ENCODE data around the gene ATXN1. TPM values are rescaled to one million over a fixed set of nuclear protein-coding genes. Genes with fewer than 3 reads are reported as not detected.
"Not testable (repeated sequence)": the region's sequence is repeated elsewhere in the genome, so short reads cannot be mapped to it uniquely, and the experiment has no call there.

The ATXN1 gene
- total RNA-seq, 1 donor from 2014 or later: 63.7 TPM

DNA sequence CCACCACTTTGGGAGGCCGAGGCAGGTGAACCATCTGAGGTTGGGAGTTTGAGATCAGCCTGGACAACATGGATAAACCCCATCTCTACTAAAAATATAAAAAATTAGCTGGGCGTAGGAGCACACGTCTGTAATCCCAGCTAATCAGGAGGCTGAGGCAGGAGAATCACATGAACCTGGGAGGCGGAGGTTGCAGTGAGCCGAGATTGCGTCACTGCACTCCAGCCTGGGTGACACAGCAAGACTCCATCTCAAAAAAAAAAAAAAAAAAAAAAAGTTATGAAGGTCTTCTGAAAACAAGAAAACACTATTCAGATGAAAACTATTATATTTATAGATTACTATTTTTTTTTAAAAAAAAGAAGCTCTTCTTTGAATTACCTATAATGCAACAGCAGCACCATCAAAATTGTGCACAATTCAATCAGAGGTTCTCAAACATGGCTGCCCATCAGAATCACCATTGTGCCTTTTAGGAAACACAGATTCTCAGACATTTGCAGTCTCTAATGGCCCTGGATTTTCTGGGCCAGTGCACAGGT, 370.3 kb downstream of the ATXN1 start:
- not testable (repeated sequence) for DNase-seq (ENCODE audit: low spot score)

- DNase-seq (ENCODE audit: low spot score): no peak
Measured at GRCh38 chr6:16389642-16390041, 371.6 kb downstream of the ATXN1 start.

- no peak for DNase-seq (ENCODE audit: low spot score)
Measured at GRCh38 chr6:16388488-16388887, 372.8 kb downstream of the ATXN1 start.

- DNase-seq (ENCODE audit: low spot score): no peak
Measured at GRCh38 chr6:16386057-16386456, 375.2 kb downstream of the ATXN1 start.

- no peak for DNase-seq (ENCODE audit: low spot score)
Measured at GRCh38 chr6:16383607-16384206, 377.6 kb downstream of the ATXN1 start.

DNA sequence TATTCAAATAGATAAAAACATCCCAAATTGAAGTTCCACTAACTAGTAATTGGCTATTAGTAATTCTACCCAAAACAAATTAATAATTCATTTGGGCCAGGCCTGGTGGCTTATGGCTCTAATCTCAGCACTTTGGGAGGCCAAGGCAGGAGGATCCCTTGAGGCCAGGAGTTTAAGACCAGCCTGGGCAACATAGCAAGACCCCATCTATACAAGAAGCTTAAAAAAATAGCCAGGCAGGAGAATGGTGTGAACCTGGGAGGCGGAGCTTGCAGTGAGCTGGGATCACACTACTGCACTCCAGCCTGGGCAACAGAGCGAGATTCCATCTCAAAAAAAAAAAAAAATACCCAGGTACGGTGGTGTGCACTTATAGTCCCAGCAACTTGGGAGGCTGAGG, 379.3 kb downstream of the ATXN1 start:
- not testable (repeated sequence) for DNase-seq (ENCODE audit: low spot score)

- no peak for DNase-seq (ENCODE audit: low spot score)
Measured at GRCh38 chr6:16380220-16380809, 380.9 kb downstream of the ATXN1 start.

DNA sequence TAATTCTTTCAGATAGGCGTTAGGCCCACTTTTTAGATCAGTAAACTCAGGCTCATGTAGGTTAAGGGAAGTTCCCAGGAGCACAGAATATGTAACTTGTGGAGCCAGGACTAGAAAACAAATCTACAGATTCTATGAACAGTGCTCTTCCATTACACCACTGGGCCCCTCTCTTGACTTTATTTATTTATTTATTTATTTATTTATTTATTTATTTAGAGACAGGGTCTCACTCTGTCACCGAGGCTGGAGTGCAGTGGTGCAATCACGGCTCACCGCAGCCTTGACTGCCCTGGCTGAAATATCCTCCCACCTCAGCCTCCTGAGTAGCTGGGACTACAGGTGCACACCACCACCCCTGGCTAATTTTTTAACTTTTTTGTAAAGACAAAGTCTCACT, 382.9 kb downstream of the ATXN1 start:
- DNase-seq (ENCODE audit: low spot score): not testable (repeated sequence)

GRCh38 chr6:16377470-16377869, 383.8 kb downstream of the ATXN1 start:
- DNase-seq (ENCODE audit: low spot score): no peak

GRCh38 chr6:16375843-16376242, 385.4 kb downstream of the ATXN1 start:
- no peak for DNase-seq (ENCODE audit: low spot score)

DNA sequence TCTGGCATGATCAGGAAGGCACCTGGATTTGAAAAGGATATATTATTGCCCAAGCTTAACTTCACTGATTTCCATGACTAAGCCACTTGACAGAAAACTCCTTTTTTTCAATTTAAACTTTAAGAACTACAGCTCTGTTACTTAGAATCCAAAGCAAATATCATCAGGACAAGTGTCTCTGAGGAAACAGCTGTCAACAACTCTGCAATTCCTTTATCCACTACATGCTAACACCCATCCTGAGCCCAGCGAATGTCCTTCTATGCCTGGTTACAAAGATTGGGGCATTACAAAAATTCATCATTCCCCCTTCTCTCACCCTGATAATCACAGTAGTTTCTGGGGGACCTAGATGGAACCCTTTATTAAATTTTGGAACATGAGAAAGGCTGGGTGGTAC, 386.1 kb downstream of the ATXN1 start:
- no peak for DNase-seq (ENCODE audit: low spot score)

- DNase-seq (ENCODE audit: low spot score): no peak
Measured at GRCh38 chr6:16374461-16375200, 386.6 kb downstream of the ATXN1 start.

- DNase-seq (ENCODE audit: low spot score): no peak
Measured at GRCh38 chr6:16374016-16374415, 387.2 kb downstream of the ATXN1 start.

DNA sequence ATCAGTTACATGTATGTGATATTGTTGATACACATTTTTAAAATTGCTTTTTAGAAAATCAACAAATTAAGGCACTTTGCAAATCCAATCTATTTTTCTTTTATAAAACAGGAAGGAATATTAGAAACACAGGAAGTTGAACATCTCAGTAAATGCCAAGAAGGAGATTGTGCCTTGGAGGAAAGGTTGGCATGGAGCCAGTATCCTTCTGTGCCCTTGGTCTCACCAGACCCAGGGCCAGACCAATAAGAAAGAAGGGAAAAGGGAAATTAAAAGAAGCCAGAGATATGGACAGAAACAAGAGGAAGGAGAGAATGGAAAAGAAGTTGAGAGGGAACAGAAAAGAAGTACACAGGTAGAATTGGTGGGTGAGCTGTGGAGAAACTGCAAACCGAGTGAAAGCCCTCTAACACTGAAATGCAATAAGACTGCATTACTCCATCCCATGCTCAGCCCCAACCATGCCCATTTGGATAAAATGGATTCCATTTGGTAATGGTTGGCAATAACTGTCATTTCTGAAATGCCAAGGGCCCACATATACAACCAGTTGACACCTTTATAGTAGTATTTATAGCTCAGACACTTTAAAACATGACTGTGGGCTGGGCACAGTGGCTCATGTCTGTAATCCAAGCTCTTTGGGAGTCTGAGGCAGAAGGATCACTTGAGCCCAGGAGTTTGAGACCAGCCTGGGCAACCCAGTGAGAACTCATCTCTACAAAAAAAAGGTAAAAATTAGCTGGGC, 389.1 kb downstream of the ATXN1 start:
- no peak for DNase-seq (ENCODE audit: low spot score)

- DNase-seq (ENCODE audit: low spot score): no peak
Measured at GRCh38 chr6:16371401-16371800, 389.9 kb downstream of the ATXN1 start.

DNA sequence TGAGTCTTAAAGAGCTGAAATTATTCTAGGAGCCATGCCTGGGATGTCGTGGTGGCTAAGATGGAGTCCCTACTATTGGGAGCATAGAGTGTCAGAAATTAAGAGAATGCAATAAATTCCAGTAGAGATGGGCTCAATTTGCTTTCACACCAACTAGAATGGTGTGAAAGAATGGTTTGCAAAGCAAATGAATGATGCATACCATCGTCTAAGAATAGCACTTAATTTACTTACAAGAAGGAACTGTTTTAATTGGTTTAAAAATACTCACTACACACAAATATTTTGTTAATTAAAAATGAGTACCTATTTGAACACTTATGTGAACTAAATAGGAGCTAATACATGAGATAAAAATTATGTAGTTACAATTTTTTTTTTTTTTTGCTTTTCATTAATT, 390.3 kb downstream of the ATXN1 start:
- no peak for DNase-seq (ENCODE audit: low spot score)

DNA sequence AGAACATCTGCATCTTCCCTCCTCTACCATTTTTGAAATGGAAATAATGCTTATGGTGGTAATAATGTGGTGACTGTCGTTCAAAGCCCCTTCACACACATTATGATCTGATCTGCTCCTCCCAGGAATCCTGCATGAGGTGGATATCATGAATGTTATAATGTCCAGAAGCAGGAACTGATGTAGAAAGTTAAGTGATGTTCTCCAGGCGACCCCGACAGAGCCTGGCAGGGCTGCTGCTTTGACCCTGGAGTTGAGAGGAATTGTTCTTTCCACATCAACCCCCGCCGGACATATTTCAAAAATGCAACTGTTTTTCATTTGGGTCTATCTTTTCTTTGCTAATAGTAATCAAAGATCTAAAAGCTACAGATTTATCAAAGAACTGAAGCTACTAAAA, 391.3 kb downstream of the ATXN1 start:
- DNase-seq (ENCODE audit: low spot score): no peak

GRCh38 chr6:16369140-16369745, 392.0 kb downstream of the ATXN1 start:
- no peak for DNase-seq (ENCODE audit: low spot score)

GRCh38 chr6:16367571-16367970, 393.7 kb downstream of the ATXN1 start:
- no peak for DNase-seq (ENCODE audit: low spot score)

DNA sequence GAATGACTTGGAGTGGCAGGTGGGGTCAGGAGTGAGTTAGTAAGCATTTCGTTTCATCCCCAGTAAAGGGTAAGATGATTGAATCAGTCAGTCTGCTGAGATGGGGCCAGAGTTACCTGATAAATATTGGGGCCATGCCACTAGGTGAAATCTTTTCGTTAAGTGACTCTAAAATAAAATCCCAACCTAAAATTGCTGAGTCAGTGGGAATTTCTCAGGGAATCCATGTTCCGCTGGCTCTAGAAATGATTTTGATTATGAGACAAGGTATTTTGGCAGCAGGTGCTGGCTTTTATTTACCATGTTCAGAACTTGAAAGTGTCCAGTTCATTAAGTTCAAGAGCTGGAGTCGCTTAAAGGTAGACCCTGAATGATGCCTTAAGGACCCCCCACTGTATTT, 397.5 kb downstream of the ATXN1 start:
- DNase-seq (ENCODE audit: low spot score): no peak

DNA sequence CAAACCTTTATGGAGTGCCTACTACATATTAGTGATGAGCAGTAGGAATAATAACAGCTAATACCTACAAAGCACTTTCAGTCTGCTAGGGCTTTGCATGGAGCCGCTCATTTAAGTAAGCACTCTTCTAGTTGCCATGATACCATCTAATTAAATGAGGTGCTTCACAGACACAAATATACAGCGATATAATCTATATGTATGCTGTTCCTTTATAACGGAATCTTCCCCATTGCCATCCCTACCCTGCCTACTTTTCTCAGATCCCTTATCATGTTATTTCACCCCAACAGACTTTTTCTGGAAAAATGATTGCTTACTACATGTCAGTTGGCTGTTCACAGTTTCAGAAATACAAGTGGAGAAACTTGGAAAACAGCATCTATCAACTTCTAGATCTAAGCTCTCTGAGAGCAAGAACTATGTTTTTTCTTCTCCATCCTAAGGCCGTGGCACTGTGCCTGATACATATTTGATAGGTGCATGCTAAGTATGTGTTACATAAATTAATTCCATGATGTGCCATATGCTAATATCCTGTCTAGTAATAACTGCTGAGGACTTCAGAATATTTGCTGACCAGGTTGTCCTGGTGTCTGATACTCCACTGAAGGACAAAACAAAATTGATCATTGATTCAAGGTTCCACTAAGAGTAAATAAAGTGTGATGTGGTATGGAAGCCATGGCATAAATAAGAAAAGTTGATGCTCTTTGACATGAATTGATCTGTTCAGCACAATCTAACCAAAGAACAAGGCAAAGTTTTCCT, 398.3 kb downstream of the ATXN1 start:
- no peak for DNase-seq (ENCODE audit: low spot score)

Data from ureter (tissue), 1 donor.